Stomach (tissue), 4 donors: ENCODE measurements around the gene ZFYVE9.

Experiments used
- POLR2A ChIP-seq, 4 donors: fragments of 450-650 bp; IDR thresholded peaks; one replicate each; pipeline ENCODE4 v1.6.1; 2016; ENCODE audit warnings: antibody characterized with exemption in 4 of 4, control low read depth in 2 of 4, mild to moderate bottlenecking in 1 of 4, moderate library complexity in 1 of 4
- POLR2AphosphoS5 ChIP-seq, 3 donors: sonication (generic); formaldehyde crosslinking; IDR thresholded peaks; one replicate each; pipeline ENCODE4 v1.6.1; 2016; ENCODE audit warnings: antibody characterized with exemption in 3 of 3
- TF ChIP-seq, protein P1 (sequence below), 7 experiments: fragments of 450-650 bp in 4 of 7; fragments of 200-600 bp in 3 of 7; sonication (generic) in 3 of 7; IDR thresholded peaks; one replicate each; pipeline ENCODE4 v1.5.1; 2016 to 2019; ENCODE audit warnings: antibody characterized with exemption in 7 of 7, control low read depth in 2 of 7, mild to moderate bottlenecking in 1 of 7

DNA sequence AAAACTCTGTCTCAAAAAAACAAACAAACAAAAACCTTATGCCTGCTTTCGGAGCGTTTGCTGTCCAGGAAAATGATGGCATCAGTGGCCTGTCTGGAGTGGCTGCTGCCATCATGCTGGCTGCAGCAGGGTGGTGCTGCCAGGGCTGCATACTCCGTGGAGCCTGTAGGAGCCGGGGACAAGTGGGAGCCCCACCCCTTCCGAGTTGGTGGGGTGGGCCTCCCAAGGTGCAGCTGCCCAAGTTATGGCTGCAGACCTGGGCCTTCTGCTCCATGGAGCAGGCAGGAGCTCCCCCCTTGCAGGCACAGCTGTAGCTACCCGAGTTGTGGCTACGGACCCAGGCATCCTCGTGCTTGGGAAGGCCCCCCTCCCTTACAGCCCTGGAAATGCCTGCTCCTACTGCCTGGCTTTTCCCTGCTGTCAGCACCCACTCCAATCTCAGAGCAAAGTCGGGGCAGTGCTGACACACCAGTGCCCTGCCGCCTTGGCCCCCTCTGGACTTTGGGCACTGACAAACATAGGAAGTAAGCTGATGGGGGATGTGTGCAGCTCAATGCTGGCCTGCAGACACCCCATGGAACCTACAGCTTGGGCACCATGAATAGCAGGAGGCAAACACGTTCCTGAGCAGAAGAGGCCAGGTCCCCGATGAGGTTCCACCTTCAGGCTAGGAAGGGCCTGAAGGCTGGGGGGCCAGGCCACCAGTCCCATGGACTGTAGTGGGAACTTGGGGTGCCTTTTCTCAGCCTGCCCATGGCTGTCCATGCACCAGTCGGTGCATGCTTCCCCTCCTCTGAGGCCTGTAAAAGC is 163.7 kb downstream of the ZFYVE9 start:
- TF ChIP-seq, protein P1, sequence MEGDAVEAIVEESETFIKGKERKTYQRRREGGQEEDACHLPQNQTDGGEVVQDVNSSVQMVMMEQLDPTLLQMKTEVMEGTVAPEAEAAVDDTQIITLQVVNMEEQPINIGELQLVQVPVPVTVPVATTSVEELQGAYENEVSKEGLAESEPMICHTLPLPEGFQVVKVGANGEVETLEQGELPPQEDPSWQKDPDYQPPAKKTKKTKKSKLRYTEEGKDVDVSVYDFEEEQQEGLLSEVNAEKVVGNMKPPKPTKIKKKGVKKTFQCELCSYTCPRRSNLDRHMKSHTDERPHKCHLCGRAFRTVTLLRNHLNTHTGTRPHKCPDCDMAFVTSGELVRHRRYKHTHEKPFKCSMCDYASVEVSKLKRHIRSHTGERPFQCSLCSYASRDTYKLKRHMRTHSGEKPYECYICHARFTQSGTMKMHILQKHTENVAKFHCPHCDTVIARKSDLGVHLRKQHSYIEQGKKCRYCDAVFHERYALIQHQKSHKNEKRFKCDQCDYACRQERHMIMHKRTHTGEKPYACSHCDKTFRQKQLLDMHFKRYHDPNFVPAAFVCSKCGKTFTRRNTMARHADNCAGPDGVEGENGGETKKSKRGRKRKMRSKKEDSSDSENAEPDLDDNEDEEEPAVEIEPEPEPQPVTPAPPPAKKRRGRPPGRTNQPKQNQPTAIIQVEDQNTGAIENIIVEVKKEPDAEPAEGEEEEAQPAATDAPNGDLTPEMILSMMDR (IDR thresholded peaks at IDR 0.05) = no peak
- no peak for TF ChIP-seq POLR2AphosphoS5 (IDR thresholded peaks at IDR 0.05)
- TF ChIP-seq POLR2A (IDR thresholded peaks at IDR 0.05) = no peak
